HG02678 (cell line): ENCODE results near the gene NPIPB8.
"Not testable (repeated sequence)": the region's sequence is repeated elsewhere in the genome, so short reads cannot be mapped to it uniquely, and the experiment has no call there.

Experiments used
- ATAC-seq: cut with Tn5 transposase; IDR thresholded peaks from one replicate; pipeline ENCODE4 v1.9.1; 2021; ENCODE audit warnings: mild to moderate bottlenecking, moderate library complexity; ENCODE audit not compliant: unreplicated experiment

The NPIPB8 gene

GRCh38 chr16:28623172-28623711 lies 14.6 kb upstream of the NPIPB8 start:
- ATAC-seq = no peak

DNA sequence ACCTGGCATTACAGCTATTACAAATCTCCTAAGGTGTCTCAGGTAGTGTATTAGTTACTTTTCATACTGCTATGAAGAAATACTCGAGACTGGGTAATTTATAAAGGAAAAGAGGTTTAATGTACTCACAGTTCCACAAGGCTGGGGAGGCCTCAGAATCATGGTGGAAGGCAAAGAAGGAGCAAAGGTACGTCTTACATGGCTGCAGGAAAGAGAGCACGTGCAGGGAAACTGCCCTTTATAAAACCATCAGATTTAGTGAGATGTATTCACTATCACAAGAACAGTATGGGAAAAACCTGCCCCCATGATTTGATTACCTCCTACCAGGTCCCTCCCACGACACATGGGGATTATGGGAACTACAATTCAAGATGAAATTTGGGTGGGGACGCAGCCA lies 7.0 kb upstream of the NPIPB8 start:
- not testable (repeated sequence) for ATAC-seq

- ATAC-seq = not testable (repeated sequence)
Measured at GRCh38 chr16:28636093-28636823, 1.6 kb upstream of the NPIPB8 start.

DNA sequence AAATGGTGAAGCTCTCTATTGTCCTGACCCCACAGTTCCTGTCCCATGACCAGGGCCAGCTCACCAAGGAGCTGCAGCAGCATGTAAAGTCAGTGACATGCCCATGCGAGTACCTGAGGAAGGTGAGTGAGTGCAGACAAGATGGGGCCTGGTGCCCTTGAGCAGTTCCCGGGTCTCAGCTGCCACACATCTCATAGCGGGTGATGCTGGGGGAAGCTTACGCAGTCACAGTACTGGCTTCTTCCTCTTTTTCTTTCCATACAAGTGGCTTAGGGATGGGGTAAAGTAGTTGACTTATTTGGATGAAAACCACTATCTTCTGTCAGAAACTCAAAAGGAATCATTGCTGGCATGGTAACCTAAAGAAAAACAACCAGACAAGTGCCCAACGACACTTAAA lies 494 bp downstream of the NPIPB8 start:
- ATAC-seq = not testable (repeated sequence)

DNA sequence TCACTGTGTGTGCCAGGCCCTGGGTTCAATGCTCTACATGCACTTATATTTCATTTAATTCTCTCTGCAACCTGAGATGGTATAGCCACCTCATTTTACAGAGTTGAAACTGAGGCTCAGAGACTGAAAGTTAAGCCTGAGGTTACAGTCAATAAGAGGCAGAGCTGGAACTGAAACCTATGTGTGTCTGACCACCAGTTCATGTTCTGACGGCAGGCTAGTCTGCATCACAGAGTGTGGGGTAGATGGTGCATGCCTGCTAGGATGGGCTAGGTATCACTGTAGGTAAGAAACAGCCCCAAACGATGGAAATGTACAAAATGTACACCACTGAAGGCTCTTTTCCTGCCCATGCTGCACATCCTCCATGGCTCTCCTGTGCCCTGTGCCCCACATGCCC lies 2.1 kb downstream of the NPIPB8 start:
- ATAC-seq = not testable (repeated sequence)

DNA sequence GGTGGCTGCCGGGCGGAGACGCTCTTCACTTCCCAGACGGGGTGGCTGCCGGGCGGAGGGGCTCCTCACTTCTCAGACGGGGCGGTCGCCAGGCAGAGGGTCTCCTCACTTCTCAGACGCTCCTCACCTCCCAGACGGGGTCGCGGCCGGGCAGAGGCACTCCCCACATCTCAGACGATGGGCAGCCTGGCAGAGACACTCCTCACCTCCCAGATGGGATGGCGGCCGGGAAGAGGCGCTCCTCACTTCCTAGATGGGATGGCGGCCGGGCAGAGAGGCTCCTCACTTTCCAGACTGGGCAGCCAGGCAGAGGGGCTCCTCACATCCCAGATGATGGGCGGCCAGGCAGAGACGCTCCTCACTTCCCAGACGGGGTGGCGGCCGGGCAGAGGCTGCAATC lies 28.4 kb downstream of the NPIPB8 start:
- not testable (repeated sequence) for ATAC-seq

GRCh38 chr16:28667480-28667879 lies 29.6 kb downstream of the NPIPB8 start:
- not testable (repeated sequence) for ATAC-seq

DNA sequence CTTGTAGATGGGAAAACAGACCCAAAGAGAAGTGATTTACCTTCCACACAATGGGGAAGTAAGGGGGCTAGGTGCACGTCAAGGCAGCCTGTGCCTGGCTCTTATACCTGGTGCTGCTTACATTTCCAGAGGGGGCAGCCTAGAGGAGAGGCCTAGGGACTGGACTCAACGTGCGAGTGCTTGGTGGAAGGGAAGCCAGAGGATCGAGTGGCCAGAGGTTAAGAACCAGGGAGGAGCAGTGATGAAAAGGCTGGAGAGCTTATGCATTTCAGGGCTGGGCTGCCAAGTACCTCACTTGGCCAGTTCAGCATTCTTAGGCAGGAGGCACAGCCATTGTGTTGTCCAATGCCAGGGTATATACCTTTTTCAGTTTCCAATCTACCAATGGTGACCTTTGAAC lies 30.3 kb downstream of the NPIPB8 start:
- ATAC-seq = not testable (repeated sequence)

DNA sequence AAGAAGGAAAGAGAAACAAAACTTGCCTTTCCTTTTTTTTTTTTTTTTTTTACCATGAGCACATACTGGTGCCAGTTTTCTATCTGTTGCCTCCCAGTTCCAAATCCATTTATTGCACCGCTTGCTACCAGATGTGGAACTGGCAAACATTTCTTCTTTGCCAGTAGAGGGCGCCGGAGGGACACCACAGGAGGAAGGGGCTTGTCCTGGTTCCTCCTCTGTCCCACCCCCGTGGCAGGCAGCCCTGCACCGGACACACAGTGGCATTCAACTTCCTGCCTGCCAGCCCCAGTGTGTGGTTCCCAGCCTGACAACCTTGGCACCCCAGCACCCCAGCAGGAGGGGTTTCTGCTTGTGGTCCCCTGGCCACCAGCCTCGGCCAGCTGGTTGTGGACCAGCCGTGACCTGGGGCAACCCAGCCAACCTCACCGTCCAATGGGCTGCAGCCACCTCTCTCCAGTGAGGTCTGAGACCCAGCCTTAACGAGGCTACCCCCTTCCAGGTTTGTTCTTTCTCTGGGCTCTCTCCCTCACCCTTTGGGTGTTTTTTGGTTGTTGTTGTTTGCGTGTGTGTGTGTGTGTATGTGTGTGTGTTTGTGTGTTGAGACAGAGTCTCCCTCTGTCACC lies 50.6 kb downstream of the NPIPB8 start:
- ATAC-seq = peak; percentile 68

- ATAC-seq = not testable (repeated sequence)
Measured at GRCh38 chr16:28689425-28689824, 51.6 kb downstream of the NPIPB8 start.

DNA sequence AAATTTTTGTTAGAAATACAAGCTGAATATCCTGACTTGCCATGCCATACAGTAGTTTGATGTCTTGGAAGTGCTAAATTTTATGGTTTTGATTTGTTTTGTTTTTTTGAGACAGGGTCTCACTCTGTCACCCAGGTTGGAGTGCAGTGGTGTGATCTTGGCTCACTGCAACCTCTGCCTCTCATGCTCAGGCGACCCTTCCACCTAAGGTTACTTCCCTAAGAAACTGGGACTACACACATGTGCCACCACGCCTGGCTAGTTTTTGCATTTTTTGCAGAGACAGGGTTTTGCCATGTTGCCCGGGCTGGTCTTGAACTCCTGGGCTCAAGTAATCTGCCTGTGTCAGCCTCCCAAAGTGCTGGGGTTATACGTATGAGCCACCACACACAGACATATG lies 53.9 kb downstream of the NPIPB8 start:
- not testable (repeated sequence) for ATAC-seq

DNA sequence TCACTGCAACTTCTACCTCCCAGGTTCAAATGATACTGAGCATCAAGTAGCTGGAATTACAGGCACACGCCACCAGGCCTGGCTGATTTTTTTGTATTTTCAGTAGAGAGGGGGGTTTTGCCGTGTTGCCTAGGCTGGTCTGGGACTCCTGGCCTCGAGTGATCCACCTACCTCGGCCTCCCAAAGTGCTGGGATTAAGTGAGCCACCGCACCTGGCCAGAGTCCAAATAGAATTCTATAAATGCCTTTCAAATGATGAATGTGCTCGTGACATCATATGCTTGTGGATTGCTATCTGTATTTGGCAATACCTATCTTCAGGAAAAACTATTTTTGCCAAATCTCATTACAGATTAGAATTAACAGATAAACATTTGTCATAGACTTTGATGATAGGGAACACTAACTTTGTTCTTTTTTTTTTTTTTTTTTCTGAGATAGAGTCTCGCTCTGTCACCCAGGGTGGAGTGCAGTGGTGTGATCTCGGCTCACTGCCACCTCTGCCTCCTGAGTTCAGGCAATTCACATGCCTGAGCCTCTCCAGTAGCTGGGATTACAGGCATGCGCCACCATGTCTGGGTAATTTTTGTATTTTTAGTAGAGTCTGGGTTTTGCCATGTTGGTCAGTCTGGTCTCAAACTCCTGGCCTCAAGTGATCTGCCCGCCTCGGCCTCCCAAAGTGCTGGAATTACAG lies 55.5 kb downstream of the NPIPB8 start:
- not testable (repeated sequence) for ATAC-seq

DNA sequence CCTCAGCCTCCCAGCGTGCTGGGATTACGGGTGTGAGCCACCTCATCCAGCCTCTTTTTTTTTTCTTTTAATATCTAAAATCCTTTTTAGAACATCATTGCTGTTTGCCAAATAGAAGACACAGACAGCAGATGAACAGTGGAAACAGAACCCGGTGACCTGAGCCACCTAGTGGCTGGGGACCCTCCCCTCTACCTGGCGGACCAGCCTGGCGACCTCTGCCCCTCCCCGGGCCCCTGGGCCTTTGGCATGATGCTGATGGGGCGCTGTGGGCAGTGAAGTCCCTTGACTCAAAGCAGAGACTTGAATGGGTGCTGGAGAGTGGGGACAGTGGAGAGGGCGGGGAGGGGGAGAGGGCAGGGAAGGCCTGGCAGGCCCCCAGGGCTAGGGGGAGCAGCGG lies 61.9 kb downstream of the NPIPB8 start:
- ATAC-seq = not testable (repeated sequence)

- not testable (repeated sequence) for ATAC-seq
Measured at GRCh38 chr16:28700349-28700748, 62.5 kb downstream of the NPIPB8 start.

DNA sequence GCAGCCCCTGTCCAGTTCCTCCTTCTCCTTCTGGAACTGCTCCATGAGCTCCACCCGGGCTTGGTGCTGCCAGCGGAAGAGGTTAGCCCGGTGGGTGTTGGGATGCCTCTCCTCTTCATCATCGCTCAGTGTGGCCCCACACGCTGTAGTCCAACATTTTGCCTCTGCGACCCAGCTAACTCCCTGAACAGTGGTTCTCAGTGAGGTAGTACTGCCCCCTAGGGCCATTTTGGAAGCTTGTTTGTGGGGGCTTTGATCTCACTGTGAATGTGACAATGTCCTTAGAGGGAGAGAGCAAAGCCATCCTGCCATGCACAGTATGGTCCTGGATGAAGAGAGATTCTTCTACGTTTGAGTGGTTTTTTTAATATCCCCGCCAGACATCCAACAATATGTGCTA lies 63.5 kb downstream of the NPIPB8 start:
- ATAC-seq = not testable (repeated sequence)

DNA sequence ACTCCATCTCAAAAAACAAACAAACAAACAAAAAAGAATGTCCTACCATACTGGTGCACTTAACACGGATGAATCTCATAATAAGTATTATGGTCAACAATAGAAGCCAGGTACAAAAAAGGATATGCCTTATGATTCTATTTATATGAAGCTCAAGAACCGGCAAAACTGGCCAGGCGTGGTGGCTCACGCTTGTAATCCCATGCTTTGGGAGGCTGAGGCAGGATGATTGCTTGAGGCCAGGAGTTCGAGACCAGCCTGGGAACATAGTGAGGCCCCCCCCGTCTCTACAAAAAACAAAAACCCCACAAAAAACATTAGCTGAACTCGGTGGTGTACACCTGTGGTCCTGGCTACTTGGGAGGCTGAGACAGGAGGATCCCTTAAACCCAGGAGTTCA lies 66.4 kb downstream of the NPIPB8 start:
- ATAC-seq = not testable (repeated sequence)
